HEK293 (cell line): ENCODE data around the gene HAAO.

Experiments used
- ZNF274 ChIP-seq, 2 experiments: fragments of 200-500 bp in 1 of 2; fragments of 450-650 bp in 1 of 2; sonication (Bioruptor generic) in 1 of 2; formaldehyde crosslinking in 1 of 2; IDR thresholded peaks; 2 replicates each; pipeline versions ENCODE4 v1.5.1 to v1.6.1; 2014 to 2016; ENCODE audit warnings: borderline replicate concordance in 1 of 2, inconsistent platforms in 1 of 2, low read length in 1 of 2, missing biosample characterization in 1 of 2, missing genetic modification characterization in 1 of 2
- ZNF37A ChIP-seq: fragments of 450-650 bp; IDR thresholded peaks from 2 replicates; pipeline ENCODE4 v1.5.1; 2018; ENCODE audit warnings: missing biosample characterization, missing genetic modification characterization
- ZNF416 ChIP-seq: fragments of 450-650 bp; formaldehyde crosslinking; IDR thresholded peaks from 2 replicates; pipeline ENCODE4 v1.5.1; 2016; ENCODE audit warnings: missing biosample characterization, missing genetic modification characterization
- TF ChIP-seq, protein P1 (sequence below): fragments of 450-650 bp; formaldehyde crosslinking; IDR thresholded peaks from 2 replicates; pipeline ENCODE4 v1.5.1; 2016; ENCODE audit warnings: missing biosample characterization, missing genetic modification characterization
- TF ChIP-seq, protein P2 (sequence below): fragments of 450-650 bp; formaldehyde crosslinking; IDR thresholded peaks from 2 replicates; pipeline ENCODE4 v1.5.1; 2016; ENCODE audit warnings: missing biosample characterization, missing genetic modification characterization
- TF ChIP-seq, protein P3 (sequence below): fragments of 450-650 bp; formaldehyde crosslinking; IDR thresholded peaks from 2 replicates; pipeline ENCODE4 v1.5.1; 2016; ENCODE audit warnings: missing biosample characterization, missing genetic modification characterization
- TF ChIP-seq, protein P4 (sequence below): fragments of 450-650 bp; formaldehyde crosslinking; IDR thresholded peaks from 2 replicates; pipeline ENCODE4 v1.5.1; 2016; ENCODE audit warnings: missing biosample characterization, missing genetic modification characterization
- TF ChIP-seq, protein P5 (sequence below): fragments of 450-650 bp; formaldehyde crosslinking; IDR thresholded peaks from 2 replicates; pipeline ENCODE4 v1.5.1; 2016; ENCODE audit warnings: missing biosample characterization, missing genetic modification characterization
- TF ChIP-seq, protein P6 (sequence below): fragments of 450-650 bp; formaldehyde crosslinking; IDR thresholded peaks from 2 replicates; pipeline ENCODE4 v1.5.1; 2016; ENCODE audit warnings: missing biosample characterization, missing genetic modification characterization

DNA sequence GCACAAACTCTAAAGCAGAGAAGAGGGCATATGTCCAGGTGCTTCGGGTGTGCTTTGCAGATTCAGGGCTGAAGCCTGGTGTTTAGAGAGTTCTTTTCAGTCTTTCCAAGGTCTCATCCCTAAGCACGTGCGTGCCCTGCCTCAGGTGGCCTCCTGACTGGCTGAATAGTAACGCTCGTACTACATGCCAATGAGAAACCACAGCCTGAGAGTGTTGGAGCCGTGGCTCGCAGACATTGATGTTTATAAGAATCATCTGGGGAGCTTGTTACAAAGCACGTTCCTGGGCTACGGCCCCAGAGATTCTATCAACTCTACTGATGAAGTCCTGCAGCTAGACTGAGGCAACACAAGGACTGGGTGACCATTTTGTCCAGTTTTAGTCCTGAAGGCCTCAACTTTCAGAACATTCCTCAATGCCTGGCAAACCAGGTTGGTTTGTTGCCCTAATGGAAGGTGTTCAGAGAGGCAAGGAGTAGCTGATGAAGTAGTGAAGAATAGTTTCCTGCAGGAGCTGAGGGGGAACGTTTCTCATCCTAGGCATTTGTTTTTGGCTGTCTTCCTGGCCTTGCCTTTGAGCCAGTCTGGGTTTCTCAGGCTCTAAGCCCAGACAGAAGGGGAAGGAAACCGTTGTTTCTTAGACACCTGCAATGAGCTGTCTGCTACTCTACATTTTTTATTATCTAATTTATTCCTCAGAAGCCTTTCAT, 31.5 kb upstream of the HAAO start:
- no peak for TF ChIP-seq ZNF37A (tag by site-specific recombination)
- TF ChIP-seq, protein P1, sequence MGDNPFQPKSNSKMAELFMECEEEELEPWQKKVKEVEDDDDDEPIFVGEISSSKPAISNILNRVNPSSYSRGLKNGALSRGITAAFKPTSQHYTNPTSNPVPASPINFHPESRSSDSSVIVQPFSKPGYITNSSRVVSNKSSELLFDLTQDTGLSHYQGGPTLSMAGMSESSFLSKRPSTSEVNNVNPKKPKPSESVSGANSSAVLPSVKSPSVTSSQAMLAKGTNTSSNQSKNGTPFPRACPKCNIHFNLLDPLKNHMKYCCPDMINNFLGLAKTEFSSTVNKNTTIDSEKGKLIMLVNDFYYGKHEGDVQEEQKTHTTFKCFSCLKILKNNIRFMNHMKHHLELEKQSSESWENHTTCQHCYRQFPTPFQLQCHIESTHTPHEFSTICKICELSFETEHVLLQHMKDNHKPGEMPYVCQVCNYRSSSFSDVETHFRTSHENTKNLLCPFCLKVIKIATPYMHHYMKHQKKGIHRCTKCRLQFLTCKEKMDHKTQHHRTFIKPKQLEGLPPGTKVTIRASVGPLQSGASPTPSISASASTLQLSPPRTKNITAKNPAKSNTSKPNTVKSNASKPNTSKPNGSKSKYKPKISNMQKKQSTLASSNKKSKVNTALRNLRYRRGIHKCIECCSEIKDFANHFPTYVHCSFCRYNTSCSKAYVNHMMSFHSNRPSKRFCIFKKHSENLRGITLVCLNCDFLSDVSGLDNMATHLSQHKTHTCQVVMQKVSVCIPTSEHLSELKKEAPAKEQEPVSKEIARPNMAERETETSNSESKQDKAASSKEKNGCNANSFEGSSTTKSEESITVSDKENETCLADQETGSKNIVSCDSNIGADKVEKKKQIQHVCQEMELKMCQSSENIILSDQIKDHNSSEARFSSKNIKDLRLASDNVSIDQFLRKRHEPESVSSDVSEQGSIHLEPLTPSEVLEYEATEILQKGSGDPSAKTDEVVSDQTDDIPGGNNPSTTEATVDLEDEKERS (tag by site-specific recombination) = no peak
- TF ChIP-seq, protein P2, sequence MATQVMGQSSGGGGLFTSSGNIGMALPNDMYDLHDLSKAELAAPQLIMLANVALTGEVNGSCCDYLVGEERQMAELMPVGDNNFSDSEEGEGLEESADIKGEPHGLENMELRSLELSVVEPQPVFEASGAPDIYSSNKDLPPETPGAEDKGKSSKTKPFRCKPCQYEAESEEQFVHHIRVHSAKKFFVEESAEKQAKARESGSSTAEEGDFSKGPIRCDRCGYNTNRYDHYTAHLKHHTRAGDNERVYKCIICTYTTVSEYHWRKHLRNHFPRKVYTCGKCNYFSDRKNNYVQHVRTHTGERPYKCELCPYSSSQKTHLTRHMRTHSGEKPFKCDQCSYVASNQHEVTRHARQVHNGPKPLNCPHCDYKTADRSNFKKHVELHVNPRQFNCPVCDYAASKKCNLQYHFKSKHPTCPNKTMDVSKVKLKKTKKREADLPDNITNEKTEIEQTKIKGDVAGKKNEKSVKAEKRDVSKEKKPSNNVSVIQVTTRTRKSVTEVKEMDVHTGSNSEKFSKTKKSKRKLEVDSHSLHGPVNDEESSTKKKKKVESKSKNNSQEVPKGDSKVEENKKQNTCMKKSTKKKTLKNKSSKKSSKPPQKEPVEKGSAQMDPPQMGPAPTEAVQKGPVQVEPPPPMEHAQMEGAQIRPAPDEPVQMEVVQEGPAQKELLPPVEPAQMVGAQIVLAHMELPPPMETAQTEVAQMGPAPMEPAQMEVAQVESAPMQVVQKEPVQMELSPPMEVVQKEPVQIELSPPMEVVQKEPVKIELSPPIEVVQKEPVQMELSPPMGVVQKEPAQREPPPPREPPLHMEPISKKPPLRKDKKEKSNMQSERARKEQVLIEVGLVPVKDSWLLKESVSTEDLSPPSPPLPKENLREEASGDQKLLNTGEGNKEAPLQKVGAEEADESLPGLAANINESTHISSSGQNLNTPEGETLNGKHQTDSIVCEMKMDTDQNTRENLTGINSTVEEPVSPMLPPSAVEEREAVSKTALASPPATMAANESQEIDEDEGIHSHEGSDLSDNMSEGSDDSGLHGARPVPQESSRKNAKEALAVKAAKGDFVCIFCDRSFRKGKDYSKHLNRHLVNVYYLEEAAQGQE (tag by site-specific recombination) = no peak
- TF ChIP-seq, protein P3, sequence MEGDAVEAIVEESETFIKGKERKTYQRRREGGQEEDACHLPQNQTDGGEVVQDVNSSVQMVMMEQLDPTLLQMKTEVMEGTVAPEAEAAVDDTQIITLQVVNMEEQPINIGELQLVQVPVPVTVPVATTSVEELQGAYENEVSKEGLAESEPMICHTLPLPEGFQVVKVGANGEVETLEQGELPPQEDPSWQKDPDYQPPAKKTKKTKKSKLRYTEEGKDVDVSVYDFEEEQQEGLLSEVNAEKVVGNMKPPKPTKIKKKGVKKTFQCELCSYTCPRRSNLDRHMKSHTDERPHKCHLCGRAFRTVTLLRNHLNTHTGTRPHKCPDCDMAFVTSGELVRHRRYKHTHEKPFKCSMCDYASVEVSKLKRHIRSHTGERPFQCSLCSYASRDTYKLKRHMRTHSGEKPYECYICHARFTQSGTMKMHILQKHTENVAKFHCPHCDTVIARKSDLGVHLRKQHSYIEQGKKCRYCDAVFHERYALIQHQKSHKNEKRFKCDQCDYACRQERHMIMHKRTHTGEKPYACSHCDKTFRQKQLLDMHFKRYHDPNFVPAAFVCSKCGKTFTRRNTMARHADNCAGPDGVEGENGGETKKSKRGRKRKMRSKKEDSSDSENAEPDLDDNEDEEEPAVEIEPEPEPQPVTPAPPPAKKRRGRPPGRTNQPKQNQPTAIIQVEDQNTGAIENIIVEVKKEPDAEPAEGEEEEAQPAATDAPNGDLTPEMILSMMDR = no peak
- no peak for TF ChIP-seq ZNF274 (IDR thresholded peaks at IDR 0.05; ENCODE audit: low read length)
- no peak for TF ChIP-seq ZNF274 (tag by site-specific recombination; IDR thresholded peaks at IDR 0.05; ENCODE audit: borderline replicate concordance)
- TF ChIP-seq, protein P4, sequence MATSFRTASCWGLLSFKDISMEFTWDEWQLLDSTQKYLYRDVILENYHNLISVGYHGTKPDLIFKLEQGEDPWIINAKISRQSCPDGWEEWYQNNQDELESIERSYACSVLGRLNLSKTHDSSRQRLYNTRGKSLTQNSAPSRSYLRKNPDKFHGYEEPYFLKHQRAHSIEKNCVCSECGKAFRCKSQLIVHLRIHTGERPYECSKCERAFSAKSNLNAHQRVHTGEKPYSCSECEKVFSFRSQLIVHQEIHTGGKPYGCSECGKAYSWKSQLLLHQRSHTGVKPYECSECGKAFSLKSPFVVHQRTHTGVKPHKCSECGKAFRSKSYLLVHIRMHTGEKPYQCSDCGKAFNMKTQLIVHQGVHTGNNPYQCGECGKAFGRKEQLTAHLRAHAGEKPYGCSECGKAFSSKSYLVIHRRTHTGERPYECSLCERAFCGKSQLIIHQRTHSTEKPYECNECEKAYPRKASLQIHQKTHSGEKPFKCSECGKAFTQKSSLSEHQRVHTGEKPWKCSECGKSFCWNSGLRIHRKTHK (tag by site-specific recombination) = no peak
- TF ChIP-seq ZNF416 (tag by site-specific recombination) = no peak
- TF ChIP-seq, protein P5, sequence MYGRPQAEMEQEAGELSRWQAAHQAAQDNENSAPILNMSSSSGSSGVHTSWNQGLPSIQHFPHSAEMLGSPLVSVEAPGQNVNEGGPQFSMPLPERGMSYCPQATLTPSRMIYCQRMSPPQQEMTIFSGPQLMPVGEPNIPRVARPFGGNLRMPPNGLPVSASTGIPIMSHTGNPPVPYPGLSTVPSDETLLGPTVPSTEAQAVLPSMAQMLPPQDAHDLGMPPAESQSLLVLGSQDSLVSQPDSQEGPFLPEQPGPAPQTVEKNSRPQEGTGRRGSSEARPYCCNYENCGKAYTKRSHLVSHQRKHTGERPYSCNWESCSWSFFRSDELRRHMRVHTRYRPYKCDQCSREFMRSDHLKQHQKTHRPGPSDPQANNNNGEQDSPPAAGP (tag by site-specific recombination) = no peak
- TF ChIP-seq, protein P6, sequence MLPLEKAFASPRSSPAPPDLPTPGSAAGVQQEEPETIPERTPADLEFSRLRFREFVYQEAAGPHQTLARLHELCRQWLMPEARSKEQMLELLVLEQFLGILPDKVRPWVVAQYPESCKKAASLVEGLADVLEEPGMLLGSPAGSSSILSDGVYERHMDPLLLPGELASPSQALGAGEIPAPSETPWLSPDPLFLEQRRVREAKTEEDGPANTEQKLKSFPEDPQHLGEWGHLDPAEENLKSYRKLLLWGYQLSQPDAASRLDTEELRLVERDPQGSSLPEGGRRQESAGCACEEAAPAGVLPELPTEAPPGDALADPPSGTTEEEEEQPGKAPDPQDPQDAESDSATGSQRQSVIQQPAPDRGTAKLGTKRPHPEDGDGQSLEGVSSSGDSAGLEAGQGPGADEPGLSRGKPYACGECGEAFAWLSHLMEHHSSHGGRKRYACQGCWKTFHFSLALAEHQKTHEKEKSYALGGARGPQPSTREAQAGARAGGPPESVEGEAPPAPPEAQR (tag by site-specific recombination) = no peak
